ENCODE measurements around the gene AVP. TPM values are rescaled to one million over a fixed set of nuclear protein-coding genes. Genes with fewer than 3 reads are reported as not detected.

The AVP gene
- total and polyA plus RNA-seq, 9 of the 15 experiments (the other 6 are each of a cell fraction or from before 2014, with no cell fraction given) = not detected

DNA sequence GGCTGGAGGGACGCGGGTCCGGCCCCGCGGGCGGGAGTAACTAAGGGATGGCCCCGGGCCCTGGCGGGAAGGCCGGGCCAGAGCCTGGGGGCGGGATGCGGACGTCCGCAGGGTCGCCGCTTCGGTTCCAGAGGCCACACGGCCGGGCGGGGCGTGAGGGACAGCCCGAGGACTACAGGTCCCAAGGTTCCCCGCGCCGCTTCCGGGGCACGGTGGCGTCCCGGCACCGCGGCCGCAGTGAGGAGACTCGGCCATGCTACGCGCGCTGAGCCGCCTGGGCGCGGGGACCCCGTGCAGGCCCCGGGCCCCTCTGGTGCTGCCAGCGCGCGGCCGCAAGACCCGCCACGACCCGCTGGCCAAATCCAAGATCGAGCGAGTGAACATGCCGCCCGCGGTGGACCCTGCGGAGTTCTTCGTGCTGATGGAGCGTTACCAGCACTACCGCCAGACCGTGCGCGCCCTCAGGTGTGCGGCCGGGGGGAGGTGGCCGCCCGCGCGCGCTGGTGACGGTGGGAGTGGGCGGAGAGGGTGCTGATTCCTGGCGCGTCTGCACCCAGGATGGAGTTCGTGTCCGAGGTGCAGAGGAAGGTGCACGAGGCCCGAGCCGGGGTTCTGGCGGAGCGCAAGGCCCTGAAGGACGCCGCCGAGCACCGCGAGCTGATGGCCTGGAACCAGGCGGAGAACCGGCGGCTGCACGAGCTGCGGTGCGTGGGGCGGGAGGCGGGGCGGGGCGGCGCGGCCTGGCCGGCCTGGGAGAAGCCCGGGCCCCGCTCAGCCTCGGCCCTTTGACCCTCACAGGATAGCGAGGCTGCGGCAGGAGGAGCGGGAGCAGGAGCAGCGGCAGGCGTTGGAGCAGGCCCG, 38.5 kb downstream of the AVP start, which contains the start of gene MRPS26 (continued):
- TF ChIP-seq ARID3A (IDR thresholded peaks at IDR 0.05; ENCODE audit: borderline replicate concordance, low read depth, low read length) = no peak
- no peak for TF ChIP-seq ZNF436 (CRISPR knock-in tag; IDR thresholded peaks at IDR 0.05)
- TF ChIP-seq POLR3A (IDR thresholded peaks at IDR 0.05; ENCODE audit: borderline replicate concordance, extremely low read depth, insufficient read depth, insufficient read length) = no peak
- no peak for TF ChIP-seq ZSCAN32 (CRISPR knock-in tag; IDR thresholded peaks at IDR 0.05)
- TF ChIP-seq KLF16 (IDR thresholded peaks at IDR 0.05) = no peak
- TF ChIP-seq HNRNPK (IDR thresholded peaks at IDR 0.05; ENCODE audit: low read depth, low read length, poor library complexity, severe bottlenecking) = no peak
- TF ChIP-seq, protein P1, sequence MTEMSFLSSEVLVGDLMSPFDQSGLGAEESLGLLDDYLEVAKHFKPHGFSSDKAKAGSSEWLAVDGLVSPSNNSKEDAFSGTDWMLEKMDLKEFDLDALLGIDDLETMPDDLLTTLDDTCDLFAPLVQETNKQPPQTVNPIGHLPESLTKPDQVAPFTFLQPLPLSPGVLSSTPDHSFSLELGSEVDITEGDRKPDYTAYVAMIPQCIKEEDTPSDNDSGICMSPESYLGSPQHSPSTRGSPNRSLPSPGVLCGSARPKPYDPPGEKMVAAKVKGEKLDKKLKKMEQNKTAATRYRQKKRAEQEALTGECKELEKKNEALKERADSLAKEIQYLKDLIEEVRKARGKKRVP (CRISPR knock-in tag; IDR thresholded peaks at IDR 0.05) = no peak
- TF ChIP-seq CAMTA2 (CRISPR knock-in tag; conservative IDR thresholded peaks at IDR 0.05) = no peak
- TF ChIP-seq ZNF174 (CRISPR knock-in tag; IDR thresholded peaks at IDR 0.05) = no peak
- TF ChIP-seq ZNF282 (CRISPR knock-in tag; IDR thresholded peaks at IDR 0.05) = 0 out of 2 replicates have a peak, but pooled peaks have one; percentile 18
- TF ChIP-seq ELK3 (CRISPR knock-in tag; IDR thresholded peaks at IDR 0.05) = no peak
- TF ChIP-seq ID3 (CRISPR knock-in tag; IDR thresholded peaks at IDR 0.05) = no peak
- no peak for TF ChIP-seq ID3 (tag; IDR thresholded peaks at IDR 0.05)
- TF ChIP-seq, protein P2, sequence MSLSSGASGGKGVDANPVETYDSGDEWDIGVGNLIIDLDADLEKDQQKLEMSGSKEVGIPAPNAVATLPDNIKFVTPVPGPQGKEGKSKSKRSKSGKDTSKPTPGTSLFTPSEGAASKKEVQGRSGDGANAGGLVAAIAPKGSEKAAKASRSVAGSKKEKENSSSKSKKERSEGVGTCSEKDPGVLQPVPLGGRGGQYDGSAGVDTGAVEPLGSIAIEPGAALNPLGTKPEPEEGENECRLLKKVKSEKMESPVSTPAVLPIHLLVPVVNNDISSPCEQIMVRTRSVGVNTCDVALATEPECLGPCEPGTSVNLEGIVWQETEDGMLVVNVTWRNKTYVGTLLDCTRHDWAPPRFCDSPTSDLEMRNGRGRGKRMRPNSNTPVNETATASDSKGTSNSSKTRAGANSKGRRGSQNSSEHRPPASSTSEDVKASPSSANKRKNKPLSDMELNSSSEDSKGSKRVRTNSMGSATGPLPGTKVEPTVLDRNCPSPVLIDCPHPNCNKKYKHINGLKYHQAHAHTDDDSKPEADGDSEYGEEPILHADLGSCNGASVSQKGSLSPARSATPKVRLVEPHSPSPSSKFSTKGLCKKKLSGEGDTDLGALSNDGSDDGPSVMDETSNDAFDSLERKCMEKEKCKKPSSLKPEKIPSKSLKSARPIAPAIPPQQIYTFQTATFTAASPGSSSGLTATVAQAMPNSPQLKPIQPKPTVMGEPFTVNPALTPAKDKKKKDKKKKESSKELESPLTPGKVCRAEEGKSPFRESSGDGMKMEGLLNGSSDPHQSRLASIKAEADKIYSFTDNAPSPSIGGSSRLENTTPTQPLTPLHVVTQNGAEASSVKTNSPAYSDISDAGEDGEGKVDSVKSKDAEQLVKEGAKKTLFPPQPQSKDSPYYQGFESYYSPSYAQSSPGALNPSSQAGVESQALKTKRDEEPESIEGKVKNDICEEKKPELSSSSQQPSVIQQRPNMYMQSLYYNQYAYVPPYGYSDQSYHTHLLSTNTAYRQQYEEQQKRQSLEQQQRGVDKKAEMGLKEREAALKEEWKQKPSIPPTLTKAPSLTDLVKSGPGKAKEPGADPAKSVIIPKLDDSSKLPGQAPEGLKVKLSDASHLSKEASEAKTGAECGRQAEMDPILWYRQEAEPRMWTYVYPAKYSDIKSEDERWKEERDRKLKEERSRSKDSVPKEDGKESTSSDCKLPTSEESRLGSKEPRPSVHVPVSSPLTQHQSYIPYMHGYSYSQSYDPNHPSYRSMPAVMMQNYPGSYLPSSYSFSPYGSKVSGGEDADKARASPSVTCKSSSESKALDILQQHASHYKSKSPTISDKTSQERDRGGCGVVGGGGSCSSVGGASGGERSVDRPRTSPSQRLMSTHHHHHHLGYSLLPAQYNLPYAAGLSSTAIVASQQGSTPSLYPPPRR (CRISPR knock-in tag; IDR thresholded peaks at IDR 0.05; ENCODE audit: borderline replicate concordance) = peak; percentile 25; the same call in 1 of the 2 replicates
- no peak for TF ChIP-seq ZNF780A (CRISPR knock-in tag; IDR thresholded peaks at IDR 0.05)
- TF ChIP-seq FOXJ2 (tag; IDR thresholded peaks at IDR 0.05) = no peak
- 0 out of 2 replicates have a peak, but pooled peaks have one; percentile 56 for TF ChIP-seq MTA3 (IDR thresholded peaks at IDR 0.05; ENCODE audit: borderline replicate concordance)
- TF ChIP-seq MCM3 (IDR thresholded peaks at IDR 0.05) = no peak
- no peak for TF ChIP-seq KLF1 (tag; IDR thresholded peaks at IDR 0.05)

All from K562 (cell line).